Measurements from ENCODE around the gene ADGRG4. TPM values are rescaled to one million over a fixed set of nuclear protein-coding genes. Genes with fewer than 3 reads are reported as not detected.

Gene ADGRG4
- total RNA-seq, 1 experiment from 2014 or later, result not detected

DNA sequence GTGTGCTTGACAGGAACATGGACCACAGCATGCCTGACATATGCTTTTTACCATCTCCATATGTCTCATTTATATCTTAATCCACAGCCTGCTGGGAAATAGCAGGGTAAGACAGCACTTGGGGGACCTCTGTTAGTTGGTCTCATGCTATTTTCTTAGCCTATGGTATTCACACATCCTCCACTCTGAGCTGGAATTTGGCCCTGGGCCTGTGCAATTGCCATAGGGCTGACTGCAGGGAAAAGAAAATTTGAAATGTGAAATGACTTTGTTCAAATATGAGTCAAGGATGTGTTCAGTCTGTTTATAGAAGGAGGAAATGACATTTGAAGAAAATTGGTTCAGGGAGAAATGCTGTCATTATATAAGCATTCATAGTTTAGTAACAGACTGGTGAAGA is 40.0 kb upstream of the ADGRG4 start:
- no peak for DNase-seq (ENCODE audit: low spot score)
- Mint-ChIP-seq H3K36me3 (no peaks in the 10 kb centered on the region), H3K27me3 (ENCODE audit: low read depth) (no peaks in the 10 kb centered on the region), H3K9me3 (no peaks in the 10 kb centered on the region), H3K27ac (no peak overlapping the region), H3K4me3 (no peak overlapping the region), H3K4me1 (peaks cover 13% of the 10 kb centered on the region)
- POLR2A ChIA-PET, result no interaction called here
- CTCF ChIA-PET, result no interaction called here
- no peak for ATAC-seq
- TF ChIP-seq NR1H2 (CRISPR knock-in tag; IDR thresholded peaks at IDR 0.05) (no peak), KAT7 (CRISPR knock-in tag; IDR thresholded peaks at IDR 0.05; ENCODE audit: borderline replicate concordance) (no peak), CBFB (CRISPR knock-in tag; IDR thresholded peaks at IDR 0.05; ENCODE audit: low read depth) (no peak)
- TF ChIP-seq, protein P1, sequence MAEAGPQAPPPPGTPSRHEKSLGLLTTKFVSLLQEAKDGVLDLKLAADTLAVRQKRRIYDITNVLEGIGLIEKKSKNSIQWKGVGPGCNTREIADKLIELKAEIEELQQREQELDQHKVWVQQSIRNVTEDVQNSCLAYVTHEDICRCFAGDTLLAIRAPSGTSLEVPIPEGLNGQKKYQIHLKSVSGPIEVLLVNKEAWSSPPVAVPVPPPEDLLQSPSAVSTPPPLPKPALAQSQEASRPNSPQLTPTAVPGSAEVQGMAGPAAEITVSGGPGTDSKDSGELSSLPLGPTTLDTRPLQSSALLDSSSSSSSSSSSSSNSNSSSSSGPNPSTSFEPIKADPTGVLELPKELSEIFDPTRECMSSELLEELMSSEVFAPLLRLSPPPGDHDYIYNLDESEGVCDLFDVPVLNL (CRISPR knock-in tag; IDR thresholded peaks at IDR 0.05; ENCODE audit: borderline replicate concordance, low read depth), result no peak
- TF ChIP-seq, protein P2, sequence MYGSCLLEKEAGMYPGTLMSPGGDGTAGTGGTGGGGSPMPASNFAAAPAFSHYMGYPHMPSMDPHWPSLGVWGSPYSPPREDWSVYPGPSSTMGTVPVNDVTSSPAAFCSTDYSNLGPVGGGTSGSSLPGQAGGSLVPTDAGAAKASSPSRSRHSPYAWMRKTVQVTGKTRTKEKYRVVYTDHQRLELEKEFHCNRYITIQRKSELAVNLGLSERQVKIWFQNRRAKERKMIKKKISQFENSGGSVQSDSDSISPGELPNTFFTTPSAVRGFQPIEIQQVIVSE (CRISPR knock-in tag; IDR thresholded peaks at IDR 0.05; ENCODE audit: borderline replicate concordance), result no peak

DNA sequence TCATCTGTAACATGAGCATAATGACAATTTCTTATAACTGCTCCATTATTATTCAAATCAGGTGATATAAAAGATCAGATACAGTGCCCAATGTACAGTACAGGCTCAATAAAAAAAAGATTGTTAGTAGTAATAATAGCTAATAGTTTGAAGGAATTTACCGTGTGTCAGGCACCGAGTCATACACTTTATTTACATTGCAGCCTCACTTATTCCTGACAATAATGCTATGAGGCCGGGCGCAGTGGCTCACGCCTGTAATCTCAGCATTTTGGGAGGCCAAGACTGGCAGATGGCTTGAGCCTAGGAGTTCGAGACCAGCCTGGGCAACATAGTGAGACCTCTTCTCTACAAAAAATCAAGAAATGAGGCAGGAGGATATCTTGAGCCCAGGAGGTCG is 39.4 kb upstream of the ADGRG4 start:
- Mint-ChIP-seq H3K9me3 (no peaks in the 10 kb centered on the region), H3K36me3 (no peaks in the 10 kb centered on the region), H3K27ac (no peak overlapping the region), H3K4me1 (peaks cover 10% of the 10 kb centered on the region), H3K4me3 (no peak overlapping the region), H3K27me3 (ENCODE audit: low read depth) (no peaks in the 10 kb centered on the region)
- ATAC-seq (no peak), DNase-seq (ENCODE audit: low spot score) (no peak)
- CTCF ChIA-PET, result no interaction called here
- POLR2A ChIA-PET, result no interaction called here
- TF ChIP-seq RORB (CRISPR knock-in tag; IDR thresholded peaks at IDR 0.05) (no peak), ELF4 (CRISPR knock-in tag; IDR thresholded peaks at IDR 0.05; ENCODE audit: low read depth) (no peak), ZNF121 (CRISPR knock-in tag; IDR thresholded peaks at IDR 0.05) (no peak), EMX1 (CRISPR knock-in tag; IDR thresholded peaks at IDR 0.05) (no peak), GABPB1 (CRISPR knock-in tag; IDR thresholded peaks at IDR 0.05) (no peak), NFYB (CRISPR knock-in tag; conservative IDR thresholded peaks at IDR 0.05; ENCODE audit: low read depth) (no peak), ZBTB21 (CRISPR knock-in tag; IDR thresholded peaks at IDR 0.05; ENCODE audit: borderline replicate concordance) (no peak), CREM (CRISPR knock-in tag; IDR thresholded peaks at IDR 0.05) (no peak), TCF7 (CRISPR knock-in tag; IDR thresholded peaks at IDR 0.05; ENCODE audit: low read depth) (no peak), ZNF138 (CRISPR knock-in tag; conservative IDR thresholded peaks at IDR 0.05) (no peak), KAT7 (CRISPR knock-in tag; IDR thresholded peaks at IDR 0.05; ENCODE audit: borderline replicate concordance) (no peak), NR2C2 (CRISPR knock-in tag; IDR thresholded peaks at IDR 0.05) (no peak), FOXJ3 (CRISPR knock-in tag; IDR thresholded peaks at IDR 0.05; ENCODE audit: borderline replicate concordance) (no peak), PRRX2 (CRISPR knock-in tag; IDR thresholded peaks at IDR 0.05) (no peak)
- TF ChIP-seq, protein P3, sequence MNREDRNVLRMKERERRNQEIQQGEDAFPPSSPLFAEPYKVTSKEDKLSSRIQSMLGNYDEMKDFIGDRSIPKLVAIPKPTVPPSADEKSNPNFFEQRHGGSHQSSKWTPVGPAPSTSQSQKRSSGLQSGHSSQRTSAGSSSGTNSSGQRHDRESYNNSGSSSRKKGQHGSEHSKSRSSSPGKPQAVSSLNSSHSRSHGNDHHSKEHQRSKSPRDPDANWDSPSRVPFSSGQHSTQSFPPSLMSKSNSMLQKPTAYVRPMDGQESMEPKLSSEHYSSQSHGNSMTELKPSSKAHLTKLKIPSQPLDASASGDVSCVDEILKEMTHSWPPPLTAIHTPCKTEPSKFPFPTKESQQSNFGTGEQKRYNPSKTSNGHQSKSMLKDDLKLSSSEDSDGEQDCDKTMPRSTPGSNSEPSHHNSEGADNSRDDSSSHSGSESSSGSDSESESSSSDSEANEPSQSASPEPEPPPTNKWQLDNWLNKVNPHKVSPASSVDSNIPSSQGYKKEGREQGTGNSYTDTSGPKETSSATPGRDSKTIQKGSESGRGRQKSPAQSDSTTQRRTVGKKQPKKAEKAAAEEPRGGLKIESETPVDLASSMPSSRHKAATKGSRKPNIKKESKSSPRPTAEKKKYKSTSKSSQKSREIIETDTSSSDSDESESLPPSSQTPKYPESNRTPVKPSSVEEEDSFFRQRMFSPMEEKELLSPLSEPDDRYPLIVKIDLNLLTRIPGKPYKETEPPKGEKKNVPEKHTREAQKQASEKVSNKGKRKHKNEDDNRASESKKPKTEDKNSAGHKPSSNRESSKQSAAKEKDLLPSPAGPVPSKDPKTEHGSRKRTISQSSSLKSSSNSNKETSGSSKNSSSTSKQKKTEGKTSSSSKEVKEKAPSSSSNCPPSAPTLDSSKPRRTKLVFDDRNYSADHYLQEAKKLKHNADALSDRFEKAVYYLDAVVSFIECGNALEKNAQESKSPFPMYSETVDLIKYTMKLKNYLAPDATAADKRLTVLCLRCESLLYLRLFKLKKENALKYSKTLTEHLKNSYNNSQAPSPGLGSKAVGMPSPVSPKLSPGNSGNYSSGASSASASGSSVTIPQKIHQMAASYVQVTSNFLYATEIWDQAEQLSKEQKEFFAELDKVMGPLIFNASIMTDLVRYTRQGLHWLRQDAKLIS (CRISPR knock-in tag; IDR thresholded peaks at IDR 0.05; ENCODE audit: borderline replicate concordance), result no peak
- TF ChIP-seq, protein P1 (CRISPR knock-in tag; IDR thresholded peaks at IDR 0.05; ENCODE audit: borderline replicate concordance, low read depth), result no peak
- TF ChIP-seq, protein P4, sequence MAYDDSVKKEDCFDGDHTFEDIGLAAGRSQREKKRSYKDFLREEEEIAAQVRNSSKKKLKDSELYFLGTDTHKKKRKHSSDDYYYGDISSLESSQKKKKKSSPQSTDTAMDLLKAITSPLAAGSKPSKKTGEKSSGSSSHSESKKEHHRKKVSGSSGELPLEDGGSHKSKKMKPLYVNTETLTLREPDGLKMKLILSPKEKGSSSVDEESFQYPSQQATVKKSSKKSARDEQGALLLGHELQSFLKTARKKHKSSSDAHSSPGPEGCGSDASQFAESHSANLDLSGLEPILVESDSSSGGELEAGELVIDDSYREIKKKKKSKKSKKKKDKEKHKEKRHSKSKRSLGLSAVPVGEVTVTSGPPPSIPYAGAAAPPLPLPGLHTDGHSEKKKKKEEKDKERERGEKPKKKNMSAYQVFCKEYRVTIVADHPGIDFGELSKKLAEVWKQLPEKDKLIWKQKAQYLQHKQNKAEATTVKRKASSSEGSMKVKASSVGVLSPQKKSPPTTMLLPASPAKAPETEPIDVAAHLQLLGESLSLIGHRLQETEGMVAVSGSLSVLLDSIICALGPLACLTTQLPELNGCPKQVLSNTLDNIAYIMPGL (CRISPR knock-in tag; IDR thresholded peaks at IDR 0.05), result no peak

Data from WTC11 (cell line).